SK-N-SH treated with all-trans-retinoic acid at 6 μM for 48 hours (cell line): ENCODE measurements around the gene ATP6V0E1.

Experiments used
- ARNTL ChIP-seq: fragments of 450-650 bp; formaldehyde crosslinking; IDR thresholded peaks from 2 replicates; pipeline ENCODE4 v1.5.0; 2020; ENCODE audit warnings: low read depth, mild to moderate bottlenecking, moderate library complexity, borderline replicate concordance
- BACH2 ChIP-seq: fragments of 250-450 bp; sonication (Bioruptor Pico); IDR thresholded peaks from 2 replicates; pipeline ENCODE4 v1.9.0; 2021; ENCODE audit warnings: mild to moderate bottlenecking, borderline replicate concordance
- CREB5 ChIP-seq: fragments of 250-450 bp; sonication (Bioruptor Pico); IDR thresholded peaks from 2 replicates; pipeline ENCODE4 v1.5.1; 2020; ENCODE audit warnings: low read depth, mild to moderate bottlenecking, moderate library complexity
- CSDC2 ChIP-seq: fragments of 250-450 bp; sonication (Bioruptor Pico); IDR thresholded peaks from 2 replicates; pipeline ENCODE4 v1.5.0; 2020; ENCODE audit warnings: mild to moderate bottlenecking, moderate library complexity
- ESRRG ChIP-seq: fragments of 250-450 bp; sonication (Bioruptor Pico); IDR thresholded peaks from 2 replicates; pipeline ENCODE4 v1.6.1; 2021; ENCODE audit warnings: mild to moderate bottlenecking
- ISL1 ChIP-seq: fragments of 250-450 bp; sonication (Bioruptor Pico); IDR thresholded peaks from 2 replicates; pipeline ENCODE4 v2.1.2; 2022; ENCODE audit warnings: mild to moderate bottlenecking, moderate library complexity
- RARB ChIP-seq: fragments of 250-450 bp; sonication (Bioruptor Pico); IDR thresholded peaks from 2 replicates; pipeline ENCODE4 v1.8.0; 2021; ENCODE audit warnings: mild to moderate bottlenecking, moderate library complexity
- ZFP3 ChIP-seq: fragments of 250-450 bp; sonication (Bioruptor Pico); IDR thresholded peaks from 2 replicates; pipeline ENCODE4 v1.5.0; 2020; ENCODE audit warnings: mild to moderate bottlenecking, moderate library complexity
- ZFP30 ChIP-seq: fragments of 450-650 bp; formaldehyde crosslinking; IDR thresholded peaks from 2 replicates; pipeline ENCODE4 v1.5.0; 2022; ENCODE audit warnings: mild to moderate bottlenecking, moderate library complexity
- TF ChIP-seq, protein P1 (sequence below): fragments of 250-450 bp; sonication (Bioruptor Pico); IDR thresholded peaks from 2 replicates; pipeline ENCODE4 v1.8.0; 2020; ENCODE audit warnings: mild to moderate bottlenecking, moderate library complexity, borderline replicate concordance

- TF ChIP-seq ISL1 (CRISPR knock-in tag) (no peak), ZFP3 (CRISPR knock-in tag) (no peak), ESRRG (CRISPR knock-in tag) (no peak), BACH2 (no peak), ZFP30 (CRISPR knock-in tag) (no peak), RARB (CRISPR knock-in tag) (no peak), ARNTL (CRISPR knock-in tag) (no peak), CREB5 (no peak), CSDC2 (CRISPR knock-in tag) (no peak)
- TF ChIP-seq, protein P1, sequence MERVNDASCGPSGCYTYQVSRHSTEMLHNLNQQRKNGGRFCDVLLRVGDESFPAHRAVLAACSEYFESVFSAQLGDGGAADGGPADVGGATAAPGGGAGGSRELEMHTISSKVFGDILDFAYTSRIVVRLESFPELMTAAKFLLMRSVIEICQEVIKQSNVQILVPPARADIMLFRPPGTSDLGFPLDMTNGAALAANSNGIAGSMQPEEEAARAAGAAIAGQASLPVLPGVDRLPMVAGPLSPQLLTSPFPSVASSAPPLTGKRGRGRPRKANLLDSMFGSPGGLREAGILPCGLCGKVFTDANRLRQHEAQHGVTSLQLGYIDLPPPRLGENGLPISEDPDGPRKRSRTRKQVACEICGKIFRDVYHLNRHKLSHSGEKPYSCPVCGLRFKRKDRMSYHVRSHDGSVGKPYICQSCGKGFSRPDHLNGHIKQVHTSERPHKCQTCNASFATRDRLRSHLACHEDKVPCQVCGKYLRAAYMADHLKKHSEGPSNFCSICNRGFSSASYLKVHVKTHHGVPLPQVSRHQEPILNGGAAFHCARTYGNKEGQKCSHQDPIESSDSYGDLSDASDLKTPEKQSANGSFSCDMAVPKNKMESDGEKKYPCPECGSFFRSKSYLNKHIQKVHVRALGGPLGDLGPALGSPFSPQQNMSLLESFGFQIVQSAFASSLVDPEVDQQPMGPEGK (CRISPR knock-in tag): no peak
Measured at GRCh38 chr5:172969921-172970320, 13.7 kb upstream of the ATP6V0E1 start.
